Naive thymus-derived CD8-positive, alpha-beta T cell (primary cell): Measurements from ENCODE around the gene RARB. TPM values are rescaled to one million over a fixed set of nuclear protein-coding genes. Genes with fewer than 3 reads are reported as not detected.

ENCODE experiments used
- ATAC-seq, 2 donors: fragments of 150-1000 bp; cut with Tn5 transposase in 1 of 2; sonication (Bioruptor Pico), chemical (Tn5 transposase) in 1 of 2; 1 replicate in 1 of 2; 2 replicates in 1 of 2; pipeline ENCODE4 v1.10.0; 2021; ENCODE audit warnings: mild to moderate bottlenecking in 2 of 2, moderate library complexity in 2 of 2
- POLR2A ChIA-PET: fragments of 350-600 bp; sonication (Branson Sonifier 250); formaldehyde crosslinking; loops from one replicate; lab custom pipeline; 2021; ENCODE audit warnings: antibody characterized with exemption; lab: Charles Lee
- DNase-seq, 10 donors: peaks; one replicate each; pipeline versions ENCODE4 v3.0.0 to v3.0.0-alpha.2; 2020 to 2022
- H3K27ac Mint-ChIP-seq, 10 donors: one replicate each; pipeline ENCODE4 v1.8.0; 2020 to 2022; ENCODE audit warnings: mild to moderate bottlenecking in 10 of 10, mixed read lengths in 10 of 10, moderate library complexity in 4 of 10, inconsistent platforms in 1 of 10
- H3K27me3 Mint-ChIP-seq, 5 donors: one replicate each; pipeline ENCODE4 v1.8.0; 2021 to 2022; ENCODE audit warnings: mixed read lengths in 5 of 5
- H3K36me3 Mint-ChIP-seq, 3 donors: one replicate each; pipeline ENCODE4 v1.8.0; 2020 to 2022; ENCODE audit warnings: mixed read lengths in 3 of 3, mild to moderate bottlenecking in 2 of 3, inconsistent platforms in 1 of 3
- H3K4me1 Mint-ChIP-seq, 4 donors: one replicate each; pipeline ENCODE4 v1.8.0; 2021 to 2022; ENCODE audit warnings: mixed read lengths in 4 of 4
- H3K4me3 Mint-ChIP-seq, 10 donors: one replicate each; pipeline ENCODE4 v1.8.0; 2020 to 2022; ENCODE audit warnings: mild to moderate bottlenecking in 10 of 10, mixed read lengths in 10 of 10, moderate library complexity in 6 of 10, inconsistent platforms in 1 of 10
- H3K9me3 Mint-ChIP-seq, 9 donors: one replicate each; pipeline ENCODE4 v1.8.0; 2020 to 2022; ENCODE audit warnings: mixed read lengths in 9 of 9, mild to moderate bottlenecking in 3 of 9, inconsistent platforms in 1 of 9, moderate library complexity in 1 of 9
- polyA plus RNA-seq, 3 donors: library from polyadenylated mRNA; unstranded; fragments of 300-500 nt; fragmentation: Illumina TruSeq; gene quantifications; one replicate each; pipeline ENCODE4 v1.2.3, GENCODE V29; 2021
- total RNA-seq, 8 experiments: library from RNA in 2 of 8; stranded (reverse) in 2 of 8; gene quantifications; one replicate each; pipeline ENCODE4 v1.2.3 and lab custom pipeline; 2021 to 2026

Gene RARB
- total and polyA plus RNA-seq, 5 experiments from 2014 or later = 0.09 TPM; not detected in 4

GRCh38 chr3:25585361-25586166, 157.5 kb downstream of the RARB start:
- ATAC-seq (no peak), DNase-seq (no peak)
- H3K9me3 Mint-ChIP-seq = no peaks in the 10 kb centered on the region
- H3K27ac Mint-ChIP-seq = peak overlapping the region in 1 of 10 donors; percentile 5
- H3K36me3 Mint-ChIP-seq = no peaks in the 10 kb centered on the region
- POLR2A ChIA-PET = no interaction called here
- H3K27me3 Mint-ChIP-seq = peaks cover 0 to 21% (median 1%) of the 10 kb centered on the region in 5 donors
- H3K4me1 Mint-ChIP-seq = no peaks in the 10 kb centered on the region
- H3K4me3 Mint-ChIP-seq = no peak overlapping the region

- no peak overlapping the region for H3K4me3 Mint-ChIP-seq
- DNase-seq (no peak), ATAC-seq (no peak)
- H3K9me3 Mint-ChIP-seq = no peaks in the 10 kb centered on the region
- peaks cover 0 to 21% (median 1%) of the 10 kb centered on the region in 5 donors for H3K27me3 Mint-ChIP-seq
- H3K4me1 Mint-ChIP-seq = no peaks in the 10 kb centered on the region
- H3K36me3 Mint-ChIP-seq = no peaks in the 10 kb centered on the region
- peak overlapping the region in 2 of 10 donors; percentile 5 to 57 for H3K27ac Mint-ChIP-seq
- POLR2A ChIA-PET = no interaction called here
Measured at GRCh38 chr3:25586167-25586505, 158.1 kb downstream of the RARB start.

- Mint-ChIP-seq H3K9me3 (no peaks in the 10 kb centered on the region), H3K4me1 (no peaks in the 10 kb centered on the region), H3K36me3 (no peaks in the 10 kb centered on the region), H3K27ac (no peak overlapping the region), H3K4me3 (no peak overlapping the region), H3K27me3 (peaks cover 0 to 17% (median 1%) of the 10 kb centered on the region in 5 donors)
- ATAC-seq (no peak), DNase-seq (no peak)
- POLR2A ChIA-PET = no interaction called here
Measured at GRCh38 chr3:25586553-25586952, 158.5 kb downstream of the RARB start.

GRCh38 chr3:25587094-25587493, 159.0 kb downstream of the RARB start:
- no peaks in the 10 kb centered on the region for H3K9me3 Mint-ChIP-seq
- no peak overlapping the region for H3K4me3 Mint-ChIP-seq
- no peaks in the 10 kb centered on the region for H3K36me3 Mint-ChIP-seq

GRCh38 chr3:25587526-25587925, 159.5 kb downstream of the RARB start:
- POLR2A ChIA-PET = no interaction called here
- no peak overlapping the region for H3K27ac Mint-ChIP-seq
- DNase-seq (no peak), ATAC-seq (no peak)
- peaks cover 0 to under 1% (median 0%) of the 10 kb centered on the region in 4 donors for H3K4me1 Mint-ChIP-seq
- H3K36me3 Mint-ChIP-seq = no peaks in the 10 kb centered on the region
- no peak overlapping the region for H3K4me3 Mint-ChIP-seq
- H3K9me3 Mint-ChIP-seq = no peaks in the 10 kb centered on the region
- H3K27me3 Mint-ChIP-seq = peaks cover 0 to 8% (median 1%) of the 10 kb centered on the region in 5 donors

More at GRCh38 chr3:25587094-25587493, 159.0 kb downstream of the RARB start:
- Mint-ChIP-seq H3K27me3 (peaks cover 0 to 12% (median 1%) of the 10 kb centered on the region in 5 donors), H3K27ac (peak overlapping the region in 1 of 10 donors; percentile 59), H3K4me1 (no peaks in the 10 kb centered on the region)
- DNase-seq = no peak
- POLR2A ChIA-PET = no interaction called here
- ATAC-seq = no peak

GRCh38 chr3:25587975-25588374, 159.9 kb downstream of the RARB start:
- POLR2A ChIA-PET = no interaction called here

GRCh38 chr3:25588441-25589103, 160.5 kb downstream of the RARB start:
- POLR2A ChIA-PET = no interaction called here
- Mint-ChIP-seq H3K36me3 (no peaks in the 10 kb centered on the region), H3K4me3 (no peak overlapping the region), H3K27ac (no peak overlapping the region), H3K9me3 (no peaks in the 10 kb centered on the region), H3K4me1 (peaks cover 0 to 3% (median 0%) of the 10 kb centered on the region in 4 donors), H3K27me3 (peaks cover 0 to 5% (median 0%) of the 10 kb centered on the region in 5 donors)
- ATAC-seq = no peak
- DNase-seq = no peak

More at GRCh38 chr3:25587975-25588374, 159.9 kb downstream of the RARB start:
- no peak for DNase-seq
- peaks cover 0 to 3% (median 0%) of the 10 kb centered on the region in 4 donors for H3K4me1 Mint-ChIP-seq
- H3K9me3 Mint-ChIP-seq = no peaks in the 10 kb centered on the region
- H3K27ac Mint-ChIP-seq = peak overlapping the region in 1 of 10 donors; percentile 54
- H3K36me3 Mint-ChIP-seq = no peaks in the 10 kb centered on the region
- H3K4me3 Mint-ChIP-seq = no peak overlapping the region
- peaks cover 0 to 5% (median 1%) of the 10 kb centered on the region in 5 donors for H3K27me3 Mint-ChIP-seq
- ATAC-seq = no peak

GRCh38 chr3:25589104-25589782, 161.2 kb downstream of the RARB start:
- no peak for ATAC-seq
- Mint-ChIP-seq H3K27ac (no peak overlapping the region), H3K4me1 (peaks cover 0 to 6% (median 3%) of the 10 kb centered on the region in 4 donors), H3K4me3 (no peak overlapping the region), H3K36me3 (no peaks in the 10 kb centered on the region), H3K27me3 (peaks cover 0 to 1% (median 0%) of the 10 kb centered on the region in 5 donors), H3K9me3 (no peaks in the 10 kb centered on the region)
- POLR2A ChIA-PET = no interaction called here
- no peak for DNase-seq

GRCh38 chr3:25589783-25590258, 161.8 kb downstream of the RARB start:
- DNase-seq (no peak), ATAC-seq (no peak)
- Mint-ChIP-seq H3K4me1 (peaks cover 0 to 7% (median 5%) of the 10 kb centered on the region in 4 donors), H3K27me3 (peaks cover 0 to 1% (median 0%) of the 10 kb centered on the region in 5 donors), H3K27ac (no peak overlapping the region), H3K9me3 (no peaks in the 10 kb centered on the region), H3K4me3 (no peak overlapping the region), H3K36me3 (no peaks in the 10 kb centered on the region)
- POLR2A ChIA-PET = no interaction called here

- POLR2A ChIA-PET = interaction anchor here (0.7 kb wide), 1 partner anchor 20 kb away, joined by 3 read pairs; no protein-coding TSS in a partner anchor
- Mint-ChIP-seq H3K9me3 (no peaks in the 10 kb centered on the region), H3K4me1 (peaks cover 0 to 7% (median 5%) of the 10 kb centered on the region in 4 donors), H3K36me3 (peaks cover 0 to 17% (median 0%) of the 10 kb centered on the region in 3 donors), H3K27ac (peak overlapping the region in 5 of 10 donors; percentile 47 to 86 (median 63)), H3K27me3 (no peaks in the 10 kb centered on the region), H3K4me3 (no peak overlapping the region)
- ATAC-seq (peak; percentile 35 to 44), DNase-seq (no peak)
Measured at GRCh38 chr3:25592510-25592968, 164.5 kb downstream of the RARB start.

GRCh38 chr3:25593001-25593400, 164.9 kb downstream of the RARB start:
- POLR2A ChIA-PET = interaction anchor here (0.7 kb wide), 1 partner anchor 20 kb away, joined by 3 read pairs; no protein-coding TSS in a partner anchor
- H3K36me3 Mint-ChIP-seq = peaks cover 0 to 20% (median 0%) of the 10 kb centered on the region in 3 donors
- H3K9me3 Mint-ChIP-seq = no peaks in the 10 kb centered on the region
- no peaks in the 10 kb centered on the region for H3K27me3 Mint-ChIP-seq
- H3K4me3 Mint-ChIP-seq = no peak overlapping the region
- no peak for ATAC-seq
- no peak for DNase-seq
- H3K27ac Mint-ChIP-seq = peak overlapping the region in 6 of 10 donors; percentile 47 to 83 (median 64)
- peaks cover 0 to 7% (median 5%) of the 10 kb centered on the region in 4 donors for H3K4me1 Mint-ChIP-seq

GRCh38 chr3:25594007-25594502, 166.0 kb downstream of the RARB start:
- H3K9me3 Mint-ChIP-seq = no peaks in the 10 kb centered on the region
- peak overlapping the region in 8 of 10 donors; percentile 1 to 83 (median 56) for H3K27ac Mint-ChIP-seq
- POLR2A ChIA-PET = no interaction called here
- H3K4me3 Mint-ChIP-seq = no peak overlapping the region
- ATAC-seq (peak; percentile 54 to 58), DNase-seq (peak in 5 of 10 donors; percentile 7 to 39 (median 17))
- H3K36me3 Mint-ChIP-seq = peaks cover 0 to 31% (median 4%) of the 10 kb centered on the region in 3 donors
- peaks cover 0 to 7% (median 5%) of the 10 kb centered on the region in 4 donors for H3K4me1 Mint-ChIP-seq
- no peaks in the 10 kb centered on the region for H3K27me3 Mint-ChIP-seq
